ENCODE data around the gene AATK.
A peak's percentile ranks its signal among the peaks of the same experiment; 100 is the strongest.

The AATK gene

GRCh38 chr17:81125573-81126081 is 40.4 kb downstream of the AATK start:
- no peak for DNase-seq

- no peak for DNase-seq
Observed at GRCh38 chr17:81124377-81124776, 41.6 kb downstream of the AATK start.

- no peak for DNase-seq
Observed at GRCh38 chr17:81123052-81124048, 42.7 kb downstream of the AATK start.

- DNase-seq, result no peak
Observed at GRCh38 chr17:81121841-81122733, 43.9 kb downstream of the AATK start.

GRCh38 chr17:81120695-81121621 is 45.1 kb downstream of the AATK start:
- DNase-seq, result no peak

GRCh38 chr17:81120149-81120484 is 45.9 kb downstream of the AATK start:
- DNase-seq, result no peak

- peak; percentile 85 to 87 for DNase-seq
Observed at GRCh38 chr17:81119223-81120148, 46.5 kb downstream of the AATK start.

- no peak for DNase-seq
Observed at GRCh38 chr17:81118308-81119221, 47.5 kb downstream of the AATK start.

- DNase-seq, result no peak
Observed at GRCh38 chr17:81117672-81118198, 48.3 kb downstream of the AATK start.

- DNase-seq, result no peak
Observed at GRCh38 chr17:81116704-81117103, 49.3 kb downstream of the AATK start.

GRCh38 chr17:81115749-81116464 is 50.1 kb downstream of the AATK start:
- no peak for DNase-seq

GRCh38 chr17:81115219-81115618 is 50.8 kb downstream of the AATK start:
- DNase-seq, result no peak

GRCh38 chr17:81114351-81115093 is 51.5 kb downstream of the AATK start:
- no peak for DNase-seq

- no peak for DNase-seq
Observed at GRCh38 chr17:81113158-81113724, 52.8 kb downstream of the AATK start.

GRCh38 chr17:81112450-81112849 is 53.6 kb downstream of the AATK start:
- no peak for DNase-seq

GRCh38 chr17:81111066-81111465 is 55.0 kb downstream of the AATK start:
- DNase-seq, result no peak

GRCh38 chr17:81110488-81111040 is 55.5 kb downstream of the AATK start:
- no peak for DNase-seq

GRCh38 chr17:81109957-81110356 is 56.1 kb downstream of the AATK start:
- no peak for DNase-seq
